Endothelial cell of coronary artery (primary cell): ENCODE results near the gene C20orf173. TPM values are rescaled to one million over a fixed set of nuclear protein-coding genes. Genes with fewer than 3 reads are reported as not detected.

Experiments used
- total RNA-seq: library from RNA; depleted of rRNA; stranded (reverse); fragments of >200 nt; gene quantifications from 2 replicates; pipeline ENCODE4 v1.2.3, GENCODE V29; 2014

Gene C20orf173
- not detected in 2 replicates for total RNA-seq

GRCh38 chr20:35529552-35529951 lies at the start of gene C20orf173:
C20orf173 (minus strand) TSS chr20:35529652; CDS start chr20:35529373, 279 bp downstream.

GRCh38 chr20:35541783-35542662 lies 12.6 kb upstream of the C20orf173 start, which contains the start of gene ERGIC3:
ERGIC3 (plus strand) TSS chr20:35542078; CDS start chr20:35542098, 20 bp downstream.

Other genes starting within 250 kb of the C20orf173 start
- gene EIF6, start 244.9 kb downstream of the C20orf173 start, total RNA-seq: 154 and 213 TPM in 2 replicates
- gene FAM83C, start 237.2 kb downstream of the C20orf173 start, total RNA-seq: not detected in 2 replicates
- gene UQCC1, start 117.7 kb downstream of the C20orf173 start, total RNA-seq: 26.4 and 28.9 TPM in 2 replicates
- 0.09 and 2.4 TPM in 2 replicates for gene GDF5, start 91.4 kb downstream of the C20orf173 start, total RNA-seq
- gene CEP250, start 74.1 kb downstream of the C20orf173 start, total RNA-seq: 15.2 and 32.7 TPM in 2 replicates
- 271 and 306 TPM in 2 replicates for gene ERGIC3, start 12.4 kb upstream of the C20orf173 start, total RNA-seq
- 5.1 and 23.5 TPM in 2 replicates for gene SPAG4, start 86.2 kb upstream of the C20orf173 start, total RNA-seq
- gene CPNE1, start 135.2 kb upstream of the C20orf173 start, total RNA-seq: 106 and 156 TPM in 2 replicates
- 43.5 and 46.3 TPM in 2 replicates for gene RBM12, start 135.2 kb upstream of the C20orf173 start, total RNA-seq
- 13.5 and 14.7 TPM in 2 replicates for gene NFS1, start 169.7 kb upstream of the C20orf173 start, total RNA-seq
- 303 and 340 TPM in 2 replicates for gene ROMO1, start 169.8 kb upstream of the C20orf173 start, total RNA-seq
- 289 and 347 TPM in 2 replicates for gene RBM39, start 212.6 kb upstream of the C20orf173 start, total RNA-seq
- 23.7 and 28.2 TPM in 2 replicates for gene PHF20, start 242.4 kb upstream of the C20orf173 start, total RNA-seq